LNCAP (cell line): ENCODE results near the gene ODAPH.

Experiments used
- TF ChIP-seq, protein P1 (sequence below): fragments of 450-650 bp; IDR thresholded peaks from 2 replicates; pipeline ENCODE4 v1.5.1; 2017; ENCODE audit warnings: mild to moderate bottlenecking

Gene ODAPH

DNA sequence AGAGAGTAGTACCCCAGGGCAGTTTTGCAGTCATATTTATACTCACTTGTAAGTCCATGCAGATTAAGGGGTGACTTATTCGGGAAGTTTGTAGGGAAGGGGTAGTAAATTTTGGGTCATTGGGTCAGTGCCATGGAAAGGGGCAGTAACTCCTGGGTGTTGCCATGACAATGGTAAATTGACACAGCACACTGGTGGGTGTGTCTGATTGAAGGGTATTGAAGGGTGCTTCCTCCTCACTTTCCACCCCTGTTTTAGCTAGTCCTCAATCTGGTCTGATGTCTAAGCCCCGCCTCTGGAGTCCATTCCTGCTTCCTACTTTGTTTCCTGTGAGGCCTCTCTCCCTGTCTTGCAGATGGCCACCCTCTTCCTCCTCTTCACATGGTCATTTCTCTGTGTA lies 11.9 kb downstream of the ODAPH start:
- TF ChIP-seq, protein P1, sequence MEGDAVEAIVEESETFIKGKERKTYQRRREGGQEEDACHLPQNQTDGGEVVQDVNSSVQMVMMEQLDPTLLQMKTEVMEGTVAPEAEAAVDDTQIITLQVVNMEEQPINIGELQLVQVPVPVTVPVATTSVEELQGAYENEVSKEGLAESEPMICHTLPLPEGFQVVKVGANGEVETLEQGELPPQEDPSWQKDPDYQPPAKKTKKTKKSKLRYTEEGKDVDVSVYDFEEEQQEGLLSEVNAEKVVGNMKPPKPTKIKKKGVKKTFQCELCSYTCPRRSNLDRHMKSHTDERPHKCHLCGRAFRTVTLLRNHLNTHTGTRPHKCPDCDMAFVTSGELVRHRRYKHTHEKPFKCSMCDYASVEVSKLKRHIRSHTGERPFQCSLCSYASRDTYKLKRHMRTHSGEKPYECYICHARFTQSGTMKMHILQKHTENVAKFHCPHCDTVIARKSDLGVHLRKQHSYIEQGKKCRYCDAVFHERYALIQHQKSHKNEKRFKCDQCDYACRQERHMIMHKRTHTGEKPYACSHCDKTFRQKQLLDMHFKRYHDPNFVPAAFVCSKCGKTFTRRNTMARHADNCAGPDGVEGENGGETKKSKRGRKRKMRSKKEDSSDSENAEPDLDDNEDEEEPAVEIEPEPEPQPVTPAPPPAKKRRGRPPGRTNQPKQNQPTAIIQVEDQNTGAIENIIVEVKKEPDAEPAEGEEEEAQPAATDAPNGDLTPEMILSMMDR: no peak

DNA sequence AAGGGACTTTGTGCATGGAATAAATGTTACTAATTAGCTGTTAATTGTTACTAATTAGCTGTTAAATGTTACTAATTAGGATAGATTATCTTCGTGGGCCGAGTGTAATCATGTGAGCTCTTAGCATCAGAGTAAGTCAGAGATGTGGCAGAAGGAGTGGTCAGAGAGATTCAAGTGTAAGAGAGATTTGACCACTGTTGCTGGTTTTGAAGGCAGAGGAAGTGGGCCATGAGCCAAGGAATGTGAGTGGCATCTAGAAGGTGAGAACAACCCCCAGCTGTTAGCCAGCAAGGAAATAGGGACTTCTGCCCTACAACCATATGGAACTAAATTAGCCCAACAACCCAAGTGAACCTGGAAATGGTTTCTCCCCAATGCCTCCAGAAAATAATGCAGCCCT lies 28.2 kb downstream of the ODAPH start:
- TF ChIP-seq, protein P1: no peak

DNA sequence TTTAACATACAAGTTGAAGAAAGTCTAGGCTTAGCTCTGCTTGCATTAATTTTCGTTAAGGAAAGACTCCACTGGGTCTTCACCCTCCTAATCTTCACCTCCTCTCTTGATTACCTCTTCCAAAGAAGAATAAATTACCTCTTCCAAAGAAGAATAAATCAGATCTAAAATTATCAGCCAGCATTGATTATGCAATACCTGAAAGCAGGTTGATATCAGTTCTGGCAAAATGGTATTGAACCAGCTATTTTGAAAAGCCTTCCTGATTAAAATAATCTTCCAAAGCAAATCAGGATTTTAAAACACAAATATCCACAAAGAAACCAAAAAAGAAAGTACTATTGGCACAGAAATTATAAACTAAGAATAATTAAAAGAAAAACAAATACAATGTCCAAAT lies 37.5 kb downstream of the ODAPH start:
- TF ChIP-seq, protein P1: no peak

DNA sequence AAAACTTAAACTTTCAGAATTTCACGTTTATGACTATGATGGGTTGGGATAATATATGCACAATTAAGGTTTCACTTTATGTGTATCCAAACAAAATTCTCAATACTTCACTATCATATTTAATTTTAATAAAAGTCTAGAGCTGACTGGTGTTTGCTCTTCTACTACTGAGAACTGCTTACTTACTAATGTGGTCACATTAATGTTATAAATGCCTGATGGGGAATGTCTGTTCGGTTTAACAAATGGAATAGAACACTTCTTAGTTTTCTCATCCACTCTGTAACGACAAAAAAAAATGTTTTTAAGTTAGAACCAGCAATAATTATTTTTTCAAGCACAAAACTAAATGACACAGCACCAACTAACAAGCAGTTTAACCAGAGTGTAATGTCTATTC lies 40.2 kb downstream of the ODAPH start:
- TF ChIP-seq, protein P1: no peak

DNA sequence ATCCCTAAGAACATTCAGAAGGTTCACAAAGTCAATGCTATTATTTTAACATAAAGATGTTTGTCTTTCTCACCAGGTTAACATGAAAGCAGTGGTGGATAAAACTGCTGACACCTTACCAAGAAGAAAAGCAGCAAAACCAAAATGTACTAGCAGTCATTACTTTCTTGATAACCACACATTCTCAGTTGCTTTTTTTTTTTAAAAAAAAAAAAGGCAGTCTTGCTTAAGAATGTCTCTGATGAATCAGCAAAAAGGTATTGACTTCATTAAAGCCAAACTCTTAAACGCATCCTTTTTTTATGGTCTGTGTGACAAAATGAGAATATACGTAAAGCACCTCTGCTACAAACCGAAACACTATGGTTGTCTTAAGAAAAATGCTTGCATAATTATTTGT lies 42.5 kb downstream of the ODAPH start:
- TF ChIP-seq, protein P1: no peak

DNA sequence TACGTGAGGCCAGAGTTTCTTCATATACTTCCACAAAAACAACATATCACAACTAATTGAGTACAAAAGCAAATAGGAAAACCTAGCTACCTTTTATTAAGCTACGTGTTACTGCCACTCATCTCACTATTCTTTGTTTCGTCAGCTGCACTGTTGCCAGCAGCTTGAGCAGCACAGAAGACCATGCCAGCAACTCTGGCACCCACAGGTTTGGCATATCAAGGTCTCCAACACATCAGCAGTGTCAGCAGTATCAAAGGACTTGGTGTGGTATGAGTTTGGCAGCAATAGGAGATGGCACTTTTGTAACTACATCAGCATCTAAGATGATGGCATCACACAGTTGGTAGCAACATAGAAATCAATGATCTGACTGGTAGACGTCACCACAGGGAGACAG lies 43.8 kb downstream of the ODAPH start:
- TF ChIP-seq, protein P1: no peak

DNA sequence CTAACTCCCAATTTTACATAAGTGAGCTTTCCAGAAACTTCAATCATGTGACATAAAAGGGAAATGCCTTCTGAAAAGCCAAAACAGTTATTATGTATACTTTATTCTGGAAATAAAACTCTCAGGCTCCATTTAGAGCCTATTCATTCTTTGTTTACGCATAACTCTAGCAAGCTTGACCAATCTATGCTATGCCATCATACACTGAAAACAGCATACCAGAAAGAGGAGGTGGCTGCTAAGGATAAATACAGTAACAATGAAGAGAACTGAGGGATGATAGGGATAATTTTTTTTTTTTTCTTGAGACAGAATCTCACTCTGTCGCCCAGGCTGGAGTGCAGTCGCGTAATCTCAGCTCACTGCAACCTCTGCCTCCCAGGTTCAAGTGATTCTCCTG lies 50.1 kb downstream of the ODAPH start:
- TF ChIP-seq, protein P1: no peak

DNA sequence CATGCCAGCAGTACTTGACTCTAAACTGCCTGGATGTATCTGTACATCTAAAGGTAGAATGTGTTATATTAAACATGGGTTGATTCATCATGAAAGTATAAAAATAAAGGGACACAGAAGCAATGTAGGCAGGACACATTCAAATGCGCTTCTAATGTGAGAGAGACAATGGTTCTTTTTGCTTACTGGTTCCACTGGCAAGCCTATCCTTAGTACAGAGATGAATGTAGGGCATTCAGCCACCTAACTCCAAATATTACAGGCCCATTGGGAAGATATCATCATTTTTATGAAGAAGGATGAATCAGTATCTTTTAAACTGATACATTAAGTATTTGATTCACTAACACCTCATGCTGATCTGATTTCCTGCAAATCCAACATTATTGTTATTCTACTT lies 56.4 kb downstream of the ODAPH start:
- TF ChIP-seq, protein P1: no peak
